Activated gamma-delta T cell treated with anti-CD3 and anti-CD28 coated beads, Interleukin-2, amount 50 U/mL, for 16 hours (primary cell): Measurements from ENCODE around the gene MAP3K1.

Experiments
- DNase-seq: peaks from one replicate; pipeline ENCODE4 v3.0.0-alpha.2; 2020; ENCODE audit warnings: low read depth

Gene MAP3K1

DNA sequence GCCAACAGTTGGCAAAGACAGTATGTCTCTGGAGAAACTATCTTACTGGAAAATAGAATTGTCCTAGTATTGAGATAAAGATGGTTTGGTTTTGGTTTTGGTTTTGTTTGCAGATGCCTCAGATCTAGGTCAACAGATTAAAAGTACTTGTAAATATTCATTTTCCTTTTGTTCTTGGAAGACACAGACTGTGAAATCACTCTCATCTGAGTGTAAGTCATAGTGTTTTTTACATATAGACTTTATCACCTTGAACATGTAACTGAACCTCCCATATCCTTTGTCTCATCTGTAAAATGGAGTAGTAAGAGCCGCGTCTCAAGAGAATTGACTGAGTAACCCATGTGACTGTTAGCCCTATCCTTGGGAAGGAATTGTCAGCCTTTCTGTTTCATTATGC is 34.3 kb downstream of the MAP3K1 start:
- DNase-seq = no peak

DNA sequence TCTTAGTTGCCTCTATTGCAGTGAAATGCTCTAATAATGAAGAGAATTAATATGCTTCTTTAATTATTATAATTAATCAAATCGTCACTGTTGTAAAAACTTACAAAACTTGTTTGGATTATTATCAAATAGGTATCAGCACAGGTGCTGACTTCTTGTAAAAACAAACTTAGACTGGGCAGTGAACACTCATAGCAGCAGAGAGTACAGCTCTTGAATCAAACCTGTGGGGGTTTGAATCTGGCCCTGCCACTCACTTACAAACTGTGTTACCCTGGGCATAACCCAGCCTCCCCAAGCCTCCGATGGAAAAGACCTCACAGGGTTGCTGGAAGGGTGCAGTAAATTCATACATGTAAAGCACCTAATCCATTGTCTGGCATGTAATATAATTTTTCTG is 35.1 kb downstream of the MAP3K1 start:
- no peak for DNase-seq

DNA sequence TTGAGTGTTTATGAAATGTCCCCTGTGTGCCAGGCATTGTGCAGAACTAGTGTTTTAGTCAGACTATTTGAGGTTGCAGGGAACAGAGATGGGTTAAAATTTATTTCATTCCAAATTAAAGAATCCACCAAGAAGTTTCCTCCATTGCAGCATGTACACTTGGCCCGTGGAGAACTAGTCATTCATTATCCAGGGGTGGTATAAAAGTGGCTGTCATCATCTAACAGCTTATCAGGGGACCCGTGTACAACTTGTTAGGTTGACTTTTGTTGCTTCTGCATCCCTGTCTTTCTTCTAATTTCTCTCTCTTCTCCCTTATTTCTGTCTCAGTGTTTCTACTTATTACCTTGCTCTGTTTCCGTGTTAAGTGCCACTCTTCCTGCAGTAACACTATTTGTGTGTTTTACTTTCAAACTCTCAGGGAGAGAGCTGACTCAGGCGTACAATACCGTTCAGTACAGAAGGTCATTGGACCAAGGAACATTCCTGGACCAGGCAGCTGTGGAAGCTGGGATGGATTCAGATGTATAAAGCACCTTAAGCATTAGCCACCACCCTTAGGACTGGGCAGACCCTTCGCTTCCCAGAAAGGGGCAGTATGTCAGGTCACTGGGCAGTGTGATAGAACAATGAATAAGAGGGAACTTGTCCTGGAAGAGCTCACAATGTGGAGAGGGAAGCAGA is 36.1 kb downstream of the MAP3K1 start:
- no peak for DNase-seq

DNA sequence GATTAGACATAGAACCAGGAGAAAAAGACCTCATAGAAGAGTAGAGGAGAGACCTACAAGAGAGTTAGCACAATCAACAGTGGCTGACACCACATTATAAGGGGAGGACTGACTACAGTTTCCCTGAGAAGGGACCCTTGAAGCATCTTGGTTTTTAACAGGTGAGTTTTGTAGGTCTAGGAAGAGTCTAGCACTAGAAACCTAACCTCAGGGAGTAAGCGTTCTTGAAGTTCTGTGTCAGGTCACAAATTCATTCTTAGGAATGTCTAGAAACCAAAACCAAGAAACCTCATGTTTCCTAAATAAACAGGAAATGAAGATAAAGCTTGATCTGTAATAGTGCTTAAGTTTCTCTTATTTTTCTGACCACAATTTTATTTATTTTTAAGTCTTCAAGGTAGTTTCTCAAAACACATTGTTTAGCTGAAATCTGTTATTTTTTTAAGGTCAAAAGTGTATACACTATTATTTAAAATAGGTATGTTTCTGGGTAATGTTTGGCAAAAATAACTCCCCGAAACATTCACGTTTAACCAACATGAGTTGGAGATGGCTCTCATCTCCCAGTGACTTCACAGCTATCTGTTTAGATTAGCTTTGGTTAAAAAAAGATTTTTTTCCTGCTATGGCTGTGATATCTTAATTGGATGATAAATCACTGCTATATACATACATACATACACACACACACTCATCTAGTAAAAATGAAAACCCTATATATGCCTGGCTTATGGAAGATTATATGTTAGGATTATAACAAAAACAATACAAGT is 37.1 kb downstream of the MAP3K1 start:
- DNase-seq = no peak

DNA sequence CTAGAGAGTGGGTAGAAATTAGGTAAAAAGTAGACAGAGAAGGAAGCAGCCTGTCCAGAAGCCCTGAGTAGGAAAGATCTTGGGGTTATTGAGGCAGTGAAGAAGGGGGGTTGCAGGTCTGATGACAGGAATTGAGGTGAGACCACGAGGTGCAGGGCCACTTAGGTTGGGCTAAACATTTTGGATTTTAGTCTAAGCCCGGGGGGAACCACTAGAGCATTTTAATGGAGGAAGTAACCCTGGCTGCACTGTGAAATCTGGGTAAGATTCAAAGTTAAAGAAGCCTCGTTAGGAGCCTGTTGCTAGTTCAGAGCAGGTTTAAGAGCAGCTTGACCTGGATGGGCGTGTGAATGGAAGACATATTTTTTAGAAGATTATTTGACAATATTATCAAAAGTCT is 38.3 kb downstream of the MAP3K1 start:
- DNase-seq = no peak

DNA sequence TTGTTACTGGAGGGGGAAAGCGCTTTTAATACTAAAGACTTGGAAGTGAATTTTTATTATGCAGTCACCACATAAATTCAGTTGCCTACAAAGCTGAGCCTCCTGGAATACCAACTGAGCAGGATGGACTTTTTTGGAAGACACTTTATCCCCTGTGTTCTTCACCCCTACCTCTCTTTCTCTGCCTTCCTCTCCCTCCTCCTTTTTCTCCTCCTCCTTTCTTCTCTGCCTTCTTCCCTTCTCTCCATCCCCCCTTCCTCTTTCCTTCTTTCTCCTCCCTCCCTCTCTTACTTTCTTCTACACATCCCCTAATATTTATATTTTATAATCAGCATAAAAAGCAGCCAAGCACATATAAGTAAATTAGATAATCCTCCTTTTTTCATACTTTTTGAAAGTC is 39.6 kb downstream of the MAP3K1 start:
- no peak for DNase-seq

DNA sequence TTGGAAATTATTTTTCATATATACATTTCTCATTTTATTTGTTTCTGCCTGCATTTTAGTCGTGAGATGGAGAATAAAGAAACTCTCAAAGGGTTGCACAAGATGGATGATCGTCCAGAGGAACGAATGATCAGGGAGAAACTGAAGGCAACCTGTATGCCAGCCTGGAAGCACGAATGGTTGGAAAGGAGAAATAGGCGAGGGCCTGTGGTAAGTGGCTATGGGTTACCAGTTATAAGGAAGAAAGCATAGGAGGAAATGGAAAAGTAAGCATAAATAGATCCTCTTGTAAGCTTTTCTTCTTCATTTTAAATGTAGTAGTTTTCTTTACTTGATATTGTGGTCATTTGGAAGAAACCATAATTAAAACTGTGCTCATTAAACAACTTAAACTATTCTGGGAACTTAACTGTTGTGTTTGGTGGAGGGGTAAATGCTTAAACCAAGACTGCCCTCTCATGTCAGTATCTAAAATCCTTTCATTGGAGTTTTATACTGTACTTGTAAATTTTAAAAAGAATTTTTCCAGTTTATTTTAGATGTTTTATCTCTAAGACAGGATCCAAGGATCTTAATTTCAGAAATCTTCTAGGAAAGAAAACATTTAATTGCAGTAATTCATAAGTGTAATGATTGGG is 41.3 kb downstream of the MAP3K1 start:
- no peak for DNase-seq

DNA sequence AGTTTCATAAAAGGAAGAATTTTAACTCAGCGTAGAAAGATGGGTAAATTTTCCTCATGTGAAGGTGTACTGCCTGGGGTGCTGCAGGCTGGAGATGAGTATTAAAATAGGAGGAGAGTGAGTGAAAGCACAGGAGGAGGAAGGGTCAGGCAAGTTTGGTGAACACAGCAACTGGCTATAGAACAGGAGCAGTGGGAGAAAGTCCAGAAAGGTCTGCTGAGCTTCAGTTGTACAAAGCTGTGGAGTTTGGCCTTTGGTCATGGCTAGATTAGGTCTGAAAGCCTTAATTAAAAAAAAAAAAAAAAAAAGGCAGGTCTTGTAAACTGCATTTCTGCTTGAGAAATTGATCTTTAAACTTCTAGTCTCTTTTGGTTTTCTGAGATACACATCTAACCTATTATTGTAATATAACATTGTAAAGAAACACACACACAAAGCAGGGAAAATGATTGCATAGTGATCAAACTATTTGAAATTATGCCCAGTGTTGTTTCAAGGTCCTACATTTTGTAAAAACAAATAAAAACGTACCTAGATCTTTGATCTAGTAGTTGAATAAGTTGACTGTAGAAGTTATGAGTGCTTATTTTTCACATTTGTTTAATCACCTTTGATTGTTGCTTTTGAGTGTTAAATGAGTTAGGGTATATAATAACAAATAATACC is 43.6 kb downstream of the MAP3K1 start:
- DNase-seq = no peak

DNA sequence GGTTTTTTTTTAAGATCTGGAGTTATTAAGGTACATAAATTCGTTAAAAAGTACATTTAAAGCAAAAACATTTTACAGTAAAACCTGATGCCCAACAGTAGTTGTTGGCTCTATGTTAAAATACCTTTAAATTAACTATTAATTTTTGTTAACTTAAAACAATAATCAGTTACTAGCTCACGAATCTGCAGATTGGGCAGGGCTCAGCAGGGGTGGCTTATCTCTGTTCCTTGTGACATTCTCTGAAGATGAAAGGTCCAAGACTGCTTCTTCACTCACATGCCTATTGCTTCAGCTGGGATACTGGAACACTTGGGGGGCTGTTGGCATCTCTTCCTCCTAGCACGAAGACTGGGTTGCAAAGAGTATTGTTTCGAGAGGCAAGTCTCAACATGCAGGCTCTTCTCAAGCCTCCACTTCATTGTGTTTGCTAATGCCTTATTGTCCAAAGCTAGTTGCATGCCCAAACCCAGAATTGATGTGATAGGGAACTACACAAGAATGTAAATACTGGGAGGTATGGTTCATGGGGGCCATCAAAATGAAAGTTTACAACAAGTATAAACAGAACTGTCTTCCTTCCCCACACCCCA is 46.6 kb downstream of the MAP3K1 start:
- no peak for DNase-seq

DNA sequence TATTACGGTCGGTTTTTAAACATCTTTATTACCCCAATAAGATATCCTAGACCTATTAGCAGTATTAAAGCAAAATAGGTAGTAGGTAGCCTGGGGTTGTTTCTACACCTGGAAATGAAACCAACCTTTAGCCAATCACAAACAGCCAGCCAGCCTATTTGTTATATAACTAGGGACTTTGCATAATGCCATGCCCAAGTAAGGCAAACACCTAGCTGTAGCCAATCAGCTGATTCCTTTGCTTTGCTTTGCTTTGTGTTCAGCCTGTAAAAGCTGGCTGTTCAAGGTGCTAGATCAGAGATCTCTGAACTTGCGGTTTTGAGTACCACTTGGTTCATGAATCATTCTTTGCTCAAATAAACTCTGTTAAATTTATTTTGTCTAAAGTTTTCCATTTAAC is 47.6 kb downstream of the MAP3K1 start:
- DNase-seq = no peak

DNA sequence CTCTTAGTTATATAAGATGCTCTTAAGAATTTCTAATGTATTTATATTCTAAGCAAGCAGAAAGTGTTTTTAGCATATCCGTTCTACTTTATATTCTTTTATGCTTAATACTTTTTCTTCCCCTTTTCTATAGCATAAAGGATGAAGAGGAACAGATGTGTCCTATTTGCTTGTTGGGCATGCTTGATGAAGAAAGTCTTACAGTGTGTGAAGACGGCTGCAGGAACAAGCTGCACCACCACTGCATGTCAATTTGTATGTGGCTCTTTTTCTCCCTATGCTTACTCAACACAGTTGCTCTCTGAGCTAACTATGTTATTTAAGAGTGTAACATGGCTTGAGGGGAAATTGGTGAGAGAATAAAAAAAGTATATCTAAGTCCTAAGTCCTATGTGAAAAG is 56.4 kb downstream of the MAP3K1 start:
- no peak for DNase-seq

DNA sequence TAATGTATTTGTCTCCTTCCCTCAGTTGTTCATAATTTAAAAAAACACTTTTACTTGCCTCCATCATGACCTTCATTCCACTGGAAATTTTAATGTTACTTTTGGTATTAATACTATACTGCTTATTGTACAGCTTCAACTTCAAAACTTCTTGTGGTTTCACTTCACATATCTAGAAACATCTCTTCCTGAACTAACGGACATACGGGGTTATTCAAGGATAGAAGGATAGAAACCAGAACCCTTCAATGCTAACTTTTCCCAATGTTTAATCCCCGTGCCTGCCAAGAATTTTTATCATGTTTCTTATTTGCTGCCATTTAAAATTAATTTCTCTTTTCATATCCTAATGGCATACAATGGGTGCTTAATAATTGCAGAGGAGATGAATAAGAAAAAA is 57.7 kb downstream of the MAP3K1 start:
- no peak for DNase-seq

DNA sequence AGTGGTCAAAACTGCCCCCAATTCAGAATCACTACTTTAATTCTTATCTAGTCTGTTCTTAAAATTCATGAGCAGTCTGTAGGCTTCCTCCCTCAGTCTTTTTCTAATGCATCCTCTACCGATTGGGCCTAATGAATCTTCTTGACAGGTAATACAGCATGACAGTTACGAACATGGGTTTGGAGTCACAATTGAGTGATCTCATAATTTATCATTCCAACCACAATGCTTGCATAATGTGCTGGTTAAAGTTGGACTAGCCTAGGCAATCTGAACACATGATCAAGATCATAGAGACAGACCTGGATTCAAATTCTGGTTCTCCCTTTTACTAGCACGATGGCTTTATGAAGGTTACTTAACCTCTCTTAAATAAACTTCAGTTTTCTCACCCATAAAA is 61.0 kb downstream of the MAP3K1 start:
- DNase-seq = no peak

DNA sequence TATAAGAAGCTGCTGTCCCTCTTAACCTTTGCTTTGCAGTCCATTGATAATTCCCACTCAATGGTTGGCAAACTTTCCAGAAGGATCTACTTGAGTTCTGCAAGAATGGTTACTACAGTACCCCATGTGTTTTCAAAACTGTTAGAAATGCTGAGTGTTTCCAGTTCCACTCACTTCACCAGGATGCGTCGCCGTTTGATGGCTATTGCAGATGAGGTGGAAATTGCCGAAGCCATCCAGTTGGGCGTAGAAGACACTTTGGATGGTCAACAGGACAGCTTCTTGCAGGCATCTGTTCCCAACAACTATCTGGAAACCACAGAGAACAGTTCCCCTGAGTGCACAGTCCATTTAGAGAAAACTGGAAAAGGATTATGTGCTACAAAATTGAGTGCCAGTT is 66.2 kb downstream of the MAP3K1 start:
- DNase-seq = no peak

DNA sequence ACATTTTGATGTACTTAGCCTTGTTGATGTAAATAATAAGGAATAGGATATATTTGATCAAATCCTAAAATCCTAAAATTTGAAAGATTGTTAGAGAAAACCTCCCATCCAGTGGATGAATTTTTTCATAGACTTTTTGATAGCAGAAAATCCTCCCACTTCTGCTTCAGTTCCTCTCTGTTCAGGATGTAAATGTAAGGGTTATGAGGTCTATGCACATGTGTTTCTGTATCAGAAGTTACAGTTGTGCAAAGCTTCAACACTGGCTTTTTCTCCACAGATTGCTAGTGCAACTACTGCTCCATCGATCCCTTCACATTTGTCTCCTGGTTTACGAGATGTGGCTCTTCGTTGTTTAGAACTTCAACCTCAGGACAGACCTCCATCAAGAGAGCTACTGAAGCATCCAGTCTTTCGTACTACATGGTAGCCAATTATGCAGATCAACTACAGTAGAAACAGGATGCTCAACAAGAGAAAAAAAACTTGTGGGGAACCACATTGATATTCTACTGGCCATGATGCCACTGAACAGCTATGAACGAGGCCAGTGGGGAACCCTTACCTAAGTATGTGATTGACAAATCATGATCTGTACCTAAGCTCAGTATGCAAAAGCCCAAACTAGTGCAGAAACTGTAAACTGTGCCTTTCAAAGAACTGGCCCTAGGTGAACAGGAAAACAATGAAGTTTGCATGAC is 78.1 kb downstream of the MAP3K1 start:
- DNase-seq = no peak

DNA sequence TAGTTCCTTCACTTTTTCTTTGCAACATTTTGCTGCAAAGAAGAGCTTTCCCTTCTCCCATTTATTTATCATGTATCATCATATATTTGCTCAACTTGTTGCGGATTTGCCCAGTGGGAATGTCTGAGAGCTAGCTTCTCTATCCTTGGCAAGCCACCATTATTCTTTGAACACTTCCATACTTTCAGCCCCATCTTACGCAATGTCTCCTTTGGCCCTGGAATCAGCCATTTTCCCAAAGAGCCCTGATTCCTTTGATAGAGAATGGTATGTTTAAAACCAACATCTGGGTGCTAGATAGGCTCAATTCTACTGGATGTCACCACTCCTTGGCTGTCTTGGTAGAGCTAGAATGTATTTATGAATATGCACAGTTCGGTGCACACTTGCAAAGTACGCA is 81.4 kb downstream of the MAP3K1 start:
- no peak for DNase-seq

DNA sequence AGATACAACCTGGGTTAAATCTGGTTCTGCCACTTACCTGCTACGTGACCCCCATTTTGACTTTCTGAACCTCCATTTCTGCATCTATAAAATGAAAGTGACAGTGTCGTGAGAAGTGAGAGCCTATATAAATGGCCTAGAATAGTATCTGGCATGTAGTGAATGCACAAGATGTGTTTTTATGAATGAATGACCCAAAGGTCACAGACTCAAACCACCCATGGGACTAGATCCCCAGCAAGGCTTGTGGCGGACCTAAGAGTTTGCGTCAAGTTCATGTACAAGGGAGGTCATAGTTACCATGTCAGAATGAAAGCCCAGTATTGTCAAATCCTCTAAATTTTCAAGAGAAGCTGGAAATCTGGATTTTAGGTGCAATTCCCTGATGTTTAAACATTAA is 82.9 kb downstream of the MAP3K1 start:
- DNase-seq = no peak

DNA sequence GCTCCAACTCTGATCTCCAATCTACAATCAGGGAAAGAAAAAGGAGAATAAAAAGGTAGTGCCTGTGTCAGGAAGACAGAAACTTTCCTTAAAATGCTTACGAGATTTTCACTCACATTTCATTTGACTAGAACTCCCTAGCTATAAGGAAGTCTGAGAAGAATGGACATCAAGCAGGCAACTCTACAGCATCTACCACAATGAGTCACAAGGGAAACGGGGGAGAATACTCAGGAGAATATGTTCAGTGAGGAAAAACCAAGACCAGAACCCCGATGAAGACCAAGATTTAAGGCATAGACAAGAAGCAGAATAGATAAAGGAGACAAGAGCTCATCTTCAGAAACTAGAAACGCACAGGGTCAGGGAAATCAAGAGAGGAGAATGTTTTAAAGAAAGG is 85.0 kb downstream of the MAP3K1 start:
- no peak for DNase-seq

DNA sequence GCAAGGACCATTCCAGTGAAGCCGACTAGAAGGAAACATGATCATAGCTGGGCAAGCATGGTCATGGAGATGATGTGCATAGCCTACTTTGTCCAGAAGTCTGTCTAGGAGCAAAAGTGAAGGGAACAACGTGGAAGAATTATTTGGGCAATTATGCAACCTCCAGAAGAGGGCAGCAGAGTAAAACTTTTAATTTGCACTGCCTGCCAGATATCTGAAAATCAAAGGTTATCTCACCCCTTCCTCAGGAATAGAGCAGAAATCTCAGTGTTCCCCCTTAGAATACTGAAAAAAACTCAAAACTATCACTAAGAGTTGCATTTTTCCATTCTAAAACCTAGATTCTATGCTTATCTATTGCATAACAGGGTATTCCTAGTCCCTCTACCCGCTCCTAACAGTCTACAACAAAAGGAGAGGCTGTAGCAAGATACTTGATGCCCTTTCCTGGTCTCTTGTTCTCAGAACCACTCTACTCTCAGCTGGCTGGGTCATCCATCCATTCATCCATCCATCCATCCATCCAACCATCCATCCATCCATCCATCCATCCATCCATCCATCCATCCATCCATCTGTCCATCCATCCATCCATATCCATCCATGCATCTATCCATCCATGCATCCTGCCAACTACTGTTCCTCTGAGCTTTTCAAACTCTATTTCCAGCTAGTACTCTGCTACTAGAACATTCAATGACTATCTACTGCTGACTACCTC is 85.7 kb downstream of the MAP3K1 start:
- DNase-seq = no peak

DNA sequence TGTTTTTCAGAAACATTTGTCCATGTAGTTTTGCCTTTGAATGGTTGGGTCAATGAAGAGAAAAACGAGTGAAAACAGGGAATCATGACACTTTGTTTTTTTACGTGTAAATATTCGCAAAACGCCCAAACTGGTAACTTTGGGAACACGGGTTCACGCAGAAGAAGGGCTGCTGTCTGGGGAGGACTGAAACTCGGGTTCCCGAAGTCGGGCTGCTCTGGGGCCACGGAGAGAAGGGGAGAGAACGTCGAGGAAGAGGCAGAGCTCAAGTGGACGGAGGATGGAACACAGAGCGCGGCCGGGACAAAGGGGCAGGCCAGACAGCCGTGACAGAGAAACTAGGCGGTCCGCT is 93.6 kb downstream of the MAP3K1 start:
- DNase-seq = no peak
